SU-DHL-6 (cell line): ENCODE data around the gene TIGIT.

Experiments used
- H2AFZ ChIP-seq: fragments of 200-600 bp; sonication (generic); 2 replicates; pipeline ENCODE4 v1.6.1; 2014; ENCODE audit warnings: low read depth, mild to moderate bottlenecking, moderate library complexity, mixed read lengths, antibody characterized with exemption, low read length; ENCODE audit not compliant: severe bottlenecking
- H3F3A ChIP-seq: fragments of 200-600 bp; shearing (Covaris generic); 2 replicates; pipeline ENCODE4 v1.6.0; 2016; ENCODE audit warnings: antibody characterized with exemption, mild to moderate bottlenecking; ENCODE audit not compliant: insufficient read depth
- H3K27ac ChIP-seq: fragments of 200-600 bp; sonication (generic); 2 replicates; pipeline ENCODE4 v1.5.1; 2016; ENCODE audit warnings: low read depth, mild to moderate bottlenecking, low read length, moderate library complexity, mixed read lengths
- H3K27me3 ChIP-seq: fragments of 200-600 bp; sonication (generic), shearing (Covaris generic); 2 replicates; pipeline ENCODE4 v1.6.0; 2014; ENCODE audit warnings: mild to moderate bottlenecking, low read length
- H3K36me3 ChIP-seq: fragments of 200-600 bp; sonication (generic); 2 replicates; pipeline ENCODE4 v1.6.1; 2014; ENCODE audit warnings: mild to moderate bottlenecking, low read length, mixed read lengths
- H3K4me2 ChIP-seq: fragments of 300-600, 200-600 bp; shearing (Covaris generic), sonication (generic); 2 replicates; pipeline ENCODE4 v1.6.0; 2014; ENCODE audit warnings: low read length, low read depth, mild to moderate bottlenecking; ENCODE audit not compliant: poor library complexity, severe bottlenecking
- H3K4me3 ChIP-seq: fragments of 200-600 bp; sonication (generic); 2 replicates; pipeline ENCODE4 v1.5.1; 2014; ENCODE audit warnings: antibody characterized with exemption, low read length, mild to moderate bottlenecking, mixed read lengths; ENCODE audit not compliant: insufficient read depth, poor library complexity, severe bottlenecking
- H3K79me2 ChIP-seq: fragments of 200-600 bp; sonication (generic); 2 replicates; pipeline ENCODE4 v1.6.1; 2014; ENCODE audit warnings: mild to moderate bottlenecking, low read length, moderate library complexity; ENCODE audit not compliant: insufficient read depth
- H3K9ac ChIP-seq: fragments of 200-600 bp; sonication (generic); 2 replicates; pipeline ENCODE4 v1.7.0; 2014; ENCODE audit warnings: mild to moderate bottlenecking, low read length
- H3K9me2 ChIP-seq: fragments of 200-600 bp; sonication (generic); replicated peaks from 2 replicates; pipeline ENCODE4 v1.6.1; 2014; ENCODE audit warnings: low read length; ENCODE audit not compliant: insufficient read depth
- H3K9me3 ChIP-seq: fragments of 200-600 bp; sonication (generic); 2 replicates; pipeline ENCODE4 v1.6.1; 2014; ENCODE audit warnings: low read length, mixed read lengths; ENCODE audit not compliant: insufficient read depth
- H4K20me1 ChIP-seq: fragments of 200-600 bp; sonication (generic); 2 replicates; pipeline ENCODE4 v1.6.1; 2014; ENCODE audit warnings: low read depth, mild to moderate bottlenecking, antibody characterized with exemption, low read length, moderate library complexity, mixed read lengths
- EZH2phosphoT487 ChIP-seq: fragments of 200-600 bp; sonication (generic), shearing (Covaris generic); conservative IDR thresholded peaks from 2 replicates; pipeline ENCODE4 v1.6.1; 2018; ENCODE audit warnings: mild to moderate bottlenecking, antibody characterized with exemption, low read length, moderate library complexity, mixed read lengths
- TF ChIP-seq, protein P1 (sequence below): fragments of 200-600 bp; sonication (generic); IDR thresholded peaks from one replicate; pipeline ENCODE4 v1.5.1; 2017; ENCODE audit warnings: antibody characterized with exemption, mild to moderate bottlenecking, low read length, moderate library complexity; ENCODE audit not compliant: insufficient read depth, poor library complexity, severe bottlenecking

TIGIT gene

DNA sequence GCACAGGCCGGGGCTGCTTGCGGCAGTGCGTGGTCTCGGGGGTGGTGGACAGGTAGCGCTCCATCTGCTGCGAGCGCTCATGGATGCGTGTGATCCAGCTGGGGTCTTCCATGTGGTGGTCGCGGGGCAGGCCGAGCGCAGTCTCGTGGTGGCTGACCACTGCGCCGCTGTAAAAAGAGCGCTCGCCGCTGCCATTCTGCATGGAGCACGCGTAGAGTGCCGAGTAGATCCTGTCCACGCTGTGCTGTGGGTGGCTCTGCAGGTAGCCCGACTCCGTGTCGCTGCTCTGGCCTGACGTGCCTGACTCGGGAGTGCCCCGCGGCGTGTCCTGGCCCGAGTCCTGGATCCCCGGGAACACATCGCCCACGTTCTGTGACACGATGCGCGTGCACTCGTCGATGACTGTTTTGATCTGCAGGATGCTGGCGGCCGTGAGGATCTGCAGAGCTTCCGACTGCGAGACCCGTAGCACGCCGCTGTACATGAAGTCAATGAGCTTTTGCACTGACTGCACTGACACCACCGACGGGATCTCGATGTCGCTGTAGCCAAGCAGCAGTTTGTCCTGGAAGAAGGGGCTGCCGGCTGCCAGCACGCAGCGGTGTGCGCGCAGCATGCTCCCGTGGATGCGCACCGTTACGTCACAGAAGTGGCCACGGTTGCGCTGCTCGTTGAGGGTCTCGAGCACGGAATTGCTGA lies 57.4 kb downstream of the TIGIT start:
- TF ChIP-seq, protein P1, sequence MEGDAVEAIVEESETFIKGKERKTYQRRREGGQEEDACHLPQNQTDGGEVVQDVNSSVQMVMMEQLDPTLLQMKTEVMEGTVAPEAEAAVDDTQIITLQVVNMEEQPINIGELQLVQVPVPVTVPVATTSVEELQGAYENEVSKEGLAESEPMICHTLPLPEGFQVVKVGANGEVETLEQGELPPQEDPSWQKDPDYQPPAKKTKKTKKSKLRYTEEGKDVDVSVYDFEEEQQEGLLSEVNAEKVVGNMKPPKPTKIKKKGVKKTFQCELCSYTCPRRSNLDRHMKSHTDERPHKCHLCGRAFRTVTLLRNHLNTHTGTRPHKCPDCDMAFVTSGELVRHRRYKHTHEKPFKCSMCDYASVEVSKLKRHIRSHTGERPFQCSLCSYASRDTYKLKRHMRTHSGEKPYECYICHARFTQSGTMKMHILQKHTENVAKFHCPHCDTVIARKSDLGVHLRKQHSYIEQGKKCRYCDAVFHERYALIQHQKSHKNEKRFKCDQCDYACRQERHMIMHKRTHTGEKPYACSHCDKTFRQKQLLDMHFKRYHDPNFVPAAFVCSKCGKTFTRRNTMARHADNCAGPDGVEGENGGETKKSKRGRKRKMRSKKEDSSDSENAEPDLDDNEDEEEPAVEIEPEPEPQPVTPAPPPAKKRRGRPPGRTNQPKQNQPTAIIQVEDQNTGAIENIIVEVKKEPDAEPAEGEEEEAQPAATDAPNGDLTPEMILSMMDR: no peak
- no peak for TF ChIP-seq EZH2phosphoT487
- Histone ChIP-seq H3K9ac (no peak overlapping the region), H3K79me2 (no peaks in the 10 kb centered on the region), H3K9me2 (no peaks in the 10 kb centered on the region), H4K20me1 (no peaks in the 10 kb centered on the region), H2AFZ (no peak overlapping the region), H3K4me2 (no peak overlapping the region), H3K9me3 (no peaks in the 10 kb centered on the region), H3F3A (no peaks in the 10 kb centered on the region), H3K27me3 (no peaks in the 10 kb centered on the region), H3K36me3 (no peaks in the 10 kb centered on the region), H3K4me3 (no peak overlapping the region), H3K27ac (no peak overlapping the region)

DNA sequence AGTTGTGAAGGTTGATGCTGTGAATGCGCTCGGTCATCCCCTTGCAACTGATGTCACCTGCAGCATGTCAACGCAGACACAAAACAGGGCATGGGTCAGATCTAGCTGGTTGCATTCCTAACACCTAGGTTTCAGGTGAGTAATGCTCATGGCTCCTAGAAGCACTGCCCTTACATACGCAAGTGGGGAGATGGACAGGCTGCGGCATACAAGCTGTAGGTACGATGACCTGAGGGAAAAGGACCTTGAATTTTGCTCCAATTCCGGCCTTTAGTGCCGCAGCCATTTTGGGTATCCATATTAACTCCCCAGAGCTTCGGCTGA lies 58.0 kb downstream of the TIGIT start:
- Histone ChIP-seq H3K9me3 (no peaks in the 10 kb centered on the region), H4K20me1 (no peaks in the 10 kb centered on the region), H2AFZ (no peak overlapping the region), H3K79me2 (no peaks in the 10 kb centered on the region), H3K27me3 (no peaks in the 10 kb centered on the region), H3K4me3 (no peak overlapping the region), H3K4me2 (no peak overlapping the region), H3K27ac (no peak overlapping the region), H3F3A (no peaks in the 10 kb centered on the region), H3K9me2 (no peaks in the 10 kb centered on the region), H3K9ac (no peak overlapping the region), H3K36me3 (no peaks in the 10 kb centered on the region)
- TF ChIP-seq, protein P1: no peak
- TF ChIP-seq EZH2phosphoT487: no peak

DNA sequence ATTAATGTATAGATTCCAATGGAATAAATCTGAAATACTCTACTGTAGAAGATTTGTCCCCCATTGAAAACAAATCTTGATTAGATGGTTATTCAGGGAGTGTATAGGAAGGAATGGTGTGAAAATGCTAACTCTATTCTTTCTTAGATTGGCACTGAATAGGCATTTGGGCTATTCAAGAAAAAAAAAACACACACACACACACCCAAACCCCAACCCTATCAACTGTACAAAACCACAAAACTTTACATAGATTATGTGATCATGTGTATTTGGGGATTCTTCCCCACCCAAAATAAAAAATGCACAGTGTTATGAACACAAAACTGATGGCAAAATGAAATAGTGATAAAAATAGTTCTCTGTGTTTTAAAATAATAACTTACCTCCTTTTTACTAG lies 61.8 kb downstream of the TIGIT start:
- TF ChIP-seq, protein P1: no peak
- TF ChIP-seq EZH2phosphoT487: no peak
- Histone ChIP-seq H3K4me2 (no peak overlapping the region), H3K27ac (no peak overlapping the region)

More for the DNA sequence above, 61.8 kb downstream of the TIGIT start:
- no peak overlapping the region for H2AFZ ChIP-seq
- H3K36me3 ChIP-seq: no peaks in the 10 kb centered on the region
- no peaks in the 10 kb centered on the region for H3K9me3 ChIP-seq
- H3K4me3 ChIP-seq: no peak overlapping the region
- H3K79me2 ChIP-seq: no peaks in the 10 kb centered on the region
- H3K9me2 ChIP-seq: no peaks in the 10 kb centered on the region
- no peaks in the 10 kb centered on the region for H3F3A ChIP-seq
- no peaks in the 10 kb centered on the region for H4K20me1 ChIP-seq
- no peak overlapping the region for H3K9ac ChIP-seq
- H3K27me3 ChIP-seq: no peaks in the 10 kb centered on the region
